NB4 (cell line): ENCODE results near the gene FAM221B.

Source experiments
- CTCF ChIP-seq: IDR thresholded peaks from one replicate; pipeline ENCODE4 v1.5.1; 2012; ENCODE audit warnings: low read depth, low read length
- MAX ChIP-seq: IDR thresholded peaks from 2 replicates; pipeline ENCODE4 v1.6.1; 2011; ENCODE audit warnings: low read depth, low read length
- MYC ChIP-seq: IDR thresholded peaks from 2 replicates; pipeline ENCODE4 v1.6.1; 2011; ENCODE audit warnings: low read depth, low read length
- POLR2A ChIP-seq: IDR thresholded peaks from 2 replicates; pipeline ENCODE4 v1.6.1; 2011; ENCODE audit warnings: mild to moderate bottlenecking; ENCODE audit not compliant: insufficient read length; ENCODE audit errors: extremely low read depth

GRCh38 chr9:35862328-35862727, 33.8 kb upstream of the FAM221B start:
- TF ChIP-seq CTCF (no peak), POLR2A (no peak), MYC (no peak), MAX (no peak)
